Prostate gland (tissue), 2 donors: ENCODE measurements around the gene NPR2. TPM values are rescaled to one million over a fixed set of nuclear protein-coding genes. Genes with fewer than 3 reads are reported as not detected.
A peak's percentile ranks its signal among the peaks of the same experiment; 100 is the strongest.

Experiments used
- DNase-seq: peaks from one replicate; pipeline ENCODE4 v3.0.0-alpha.2; 2019; ENCODE audit warnings: low spot score
- H3K27ac ChIP-seq, 2 donors: fragments of 200-600 bp; sonication (generic); 2 replicates each; pipeline ENCODE4 v1.5.1; 2017 to 2019
- H3K27me3 ChIP-seq: fragments of 200-600 bp; sonication (generic); replicated peaks from 2 replicates; pipeline ENCODE4 v1.5.1; 2019; ENCODE audit not compliant: insufficient read depth
- H3K36me3 ChIP-seq, 2 donors: fragments of 200-600 bp; sonication (generic); 1 replicate in 1 of 2; 2 replicates in 1 of 2; pipeline versions ENCODE4 v1.5.1 to v1.8.1; 2017 to 2019
- H3K4me1 ChIP-seq: fragments of 200-600 bp; sonication (generic); replicated peaks from 2 replicates; pipeline ENCODE4 v1.5.1; 2019
- H3K4me3 ChIP-seq, 2 donors: fragments of 200-600 bp; sonication (generic); 2 replicates each; pipeline ENCODE4 v1.5.1; 2017 to 2019
- H3K9me3 ChIP-seq: fragments of 200-600 bp; sonication (generic); 2 replicates; pipeline ENCODE4 v1.5.1; 2017
- CTCF ChIP-seq, 4 experiments: fragments of 200-600 bp in 2 of 4; fragments of 450-650 bp in 2 of 4; sonication (generic) in 2 of 4; IDR thresholded peaks; 1 replicate in 3 of 4; 2 replicates in 1 of 4; pipeline ENCODE4 v1.5.1; 2016 to 2019; ENCODE audit warnings: antibody characterized with exemption in 4 of 4, mild to moderate bottlenecking in 2 of 4, moderate library complexity in 2 of 4
- POLR2A ChIP-seq: fragments of 450-650 bp; IDR thresholded peaks from one replicate; pipeline ENCODE4 v1.6.1; 2016; ENCODE audit warnings: antibody characterized with exemption, mild to moderate bottlenecking
- POLR2AphosphoS5 ChIP-seq: sonication (generic); formaldehyde crosslinking; IDR thresholded peaks from one replicate; pipeline ENCODE4 v1.6.1; 2017; ENCODE audit warnings: antibody characterized with exemption
- WGBS: methylation state at CpG from one replicate; pipeline ENCODE4 v1.1.5; 2018; 5-methylcytosine and 5-hydroxymethylcytosine counted together
- intact Hi-C: fragments of 100-400 bp; cut with DNase I; formaldehyde crosslinking; loops from one replicate; pipeline ENCODE4 v1.14.2; 2022
- total RNA-seq, 2 donors: library from RNA; depleted of rRNA; stranded (reverse); fragments of >200 nt; gene quantifications; one replicate each; pipeline ENCODE4 v1.1.0, GENCODE V29; 2016

NPR2 gene
- total RNA-seq, 2 donors from 2014 or later, result 17.3 to 33.2 TPM

- Histone ChIP-seq H3K4me3 (no peak overlapping the region), H3K27me3 (no peaks in the 10 kb centered on the region), H3K27ac (no peak overlapping the region), H3K36me3 (no peaks in the 10 kb centered on the region), H3K9me3 (no peaks in the 10 kb centered on the region), H3K4me1 (peaks cover 9% of the 10 kb centered on the region)
- TF ChIP-seq CTCF (IDR thresholded peaks at IDR 0.05) (peak; percentile 45 to 86 (median 84)), POLR2A (no peak), POLR2AphosphoS5 (peak; percentile 63)
- peak; percentile 49 for DNase-seq
- intact Hi-C loops, result loop anchor here (2.0 to 5.0 kb wide), 2 partner anchors 35 to 56 kb away; partner anchors contain the start of gene NPR2
- WGBS, result 30% methylated on average over 4 of the region's 4 CpGs
These were observed 34.8 kb downstream of the NPR2 start for GRCh38 chr9:35826071-35826701.

GRCh38 chr9:35827486-35827885 is 36.1 kb downstream of the NPR2 start:
- no peaks in the 10 kb centered on the region for H3K27me3 ChIP-seq
- no peak for DNase-seq
- peaks cover 21% of the 10 kb centered on the region for H3K4me1 ChIP-seq
- TF ChIP-seq POLR2A (no peak), POLR2AphosphoS5 (no peak), CTCF (IDR thresholded peaks at IDR 0.05) (no peak)
- WGBS, result 77% methylated on average over 3 of the region's 3 CpGs
- H3K9me3 ChIP-seq, result no peaks in the 10 kb centered on the region
- no peak overlapping the region for H3K4me3 ChIP-seq
- no peak overlapping the region for H3K27ac ChIP-seq
- no peaks in the 10 kb centered on the region for H3K36me3 ChIP-seq
- intact Hi-C loops, result loop anchor here (2.0 to 5.0 kb wide), 2 partner anchors 37 to 55 kb away; partner anchors contain the start of gene NPR2

GRCh38 chr9:35828716-35829083 is 37.3 kb downstream of the NPR2 start, which contains the start of gene FAM221B:
FAM221B (minus strand) TSS chr9:35828732; CDS start chr9:35826161, 2,571 bp downstream.
- no peak for DNase-seq
- Histone ChIP-seq H3K4me3 (peak within 1 kb of the TSS; percentile 73 to 99), H3K27ac (peak within 1 kb of the TSS; percentile 89 to 99), H3K9me3 (no peaks in the 10 kb centered on the region), H3K27me3 (no peaks in the 10 kb centered on the region), H3K4me1 (peaks cover 32% of the 10 kb centered on the region), H3K36me3 (no peaks in the 10 kb centered on the region)
- TF ChIP-seq POLR2A (no peak), POLR2AphosphoS5 (no peak), CTCF (IDR thresholded peaks at IDR 0.05) (no peak)
- intact Hi-C loops, result loop anchor here (5.0 kb wide), 1 partner anchor 54 kb away; no protein-coding TSS in a partner anchor
- 1% methylated on average over 21 of the region's 21 CpGs for WGBS

GRCh38 chr9:35829084-35829763 is 37.8 kb downstream of the NPR2 start, which contains the start of gene TMEM8B:
TMEM8B (plus strand) TSS chr9:35829228; CDS start chr9:35829448, 220 bp downstream.
- Histone ChIP-seq H3K36me3 (no peaks in the 10 kb centered on the region), H3K27me3 (no peaks in the 10 kb centered on the region), H3K9me3 (no peaks in the 10 kb centered on the region), H3K4me3 (peak within 1 kb of the TSS; percentile 73 to 99), H3K27ac (peak within 1 kb of the TSS; percentile 89 to 99), H3K4me1 (peaks cover 35% of the 10 kb centered on the region)
- intact Hi-C loops, result loop anchor here (5.0 kb wide), 1 partner anchor 53 kb away; no protein-coding TSS in a partner anchor
- under 1% methylated on average over 41 of the region's 53 CpGs for WGBS
- TF ChIP-seq POLR2AphosphoS5, result peak; percentile 35
- TF ChIP-seq POLR2A, result peak; percentile 70
- TF ChIP-seq CTCF (IDR thresholded peaks at IDR 0.05), result peak in 1 of 4 experiments; percentile 10
- peak; percentile 99 for DNase-seq
